SK-N-SH treated with all-trans-retinoic acid at 6 μM for 48 hours (cell line): ENCODE results near the gene FLG.
"Not testable (repeated sequence)": the region's sequence is repeated elsewhere in the genome, so short reads cannot be mapped to it uniquely, and the experiment has no call there.

Experiments used
- ATAC-seq: fragments of 200-7000 bp; cut with Tn5 transposase; 3 replicates; pipeline ENCODE4 v1.9.1; 2020; ENCODE audit warnings: mild to moderate bottlenecking, moderate library complexity
- ARNTL ChIP-seq: fragments of 450-650 bp; formaldehyde crosslinking; IDR thresholded peaks from 2 replicates; pipeline ENCODE4 v1.5.0; 2020; ENCODE audit warnings: low read depth, mild to moderate bottlenecking, moderate library complexity, borderline replicate concordance
- CSDC2 ChIP-seq: fragments of 250-450 bp; sonication (Bioruptor Pico); IDR thresholded peaks from 2 replicates; pipeline ENCODE4 v1.5.0; 2020; ENCODE audit warnings: mild to moderate bottlenecking, moderate library complexity
- OSR1 ChIP-seq: fragments of 250-450 bp; sonication (Bioruptor Pico); IDR thresholded peaks from 2 replicates; pipeline ENCODE4 v1.8.0; 2022; ENCODE audit warnings: moderate library complexity, mild to moderate bottlenecking, inconsistent platforms
- PPARA ChIP-seq: fragments of 250-450 bp; sonication (Bioruptor Pico); IDR thresholded peaks from 2 replicates; pipeline ENCODE4 v1.5.0; 2020; ENCODE audit warnings: mild to moderate bottlenecking, borderline replicate concordance
- TOX ChIP-seq: fragments of 250-450 bp; sonication (Bioruptor Pico); IDR thresholded peaks from 2 replicates; pipeline ENCODE4 v1.8.0; 2021; ENCODE audit warnings: mild to moderate bottlenecking, moderate library complexity, borderline replicate concordance
- ZFP3 ChIP-seq: fragments of 250-450 bp; sonication (Bioruptor Pico); IDR thresholded peaks from 2 replicates; pipeline ENCODE4 v1.5.0; 2020; ENCODE audit warnings: mild to moderate bottlenecking, moderate library complexity
- ZFP30 ChIP-seq: fragments of 450-650 bp; formaldehyde crosslinking; IDR thresholded peaks from 2 replicates; pipeline ENCODE4 v1.5.0; 2022; ENCODE audit warnings: mild to moderate bottlenecking, moderate library complexity
- ZNF70 ChIP-seq: fragments of 450-650 bp; formaldehyde crosslinking; IDR thresholded peaks from 2 replicates; pipeline ENCODE4 v1.5.0; 2020; ENCODE audit warnings: mild to moderate bottlenecking, moderate library complexity
- TF ChIP-seq, protein P1 (sequence below): fragments of 250-450 bp; sonication (Bioruptor Pico); IDR thresholded peaks from 2 replicates; pipeline ENCODE4 v1.8.0; 2021; ENCODE audit warnings: low read depth, mild to moderate bottlenecking, moderate library complexity, borderline replicate concordance
- TF ChIP-seq, protein P2 (sequence below): fragments of 250-450 bp; sonication (Bioruptor Pico); IDR thresholded peaks from 2 replicates; pipeline ENCODE4 v1.5.0; 2020; ENCODE audit warnings: mild to moderate bottlenecking, moderate library complexity
- TF ChIP-seq, protein P3 (sequence below): fragments of 250-450 bp; sonication (Bioruptor Pico); IDR thresholded peaks from 2 replicates; pipeline ENCODE4 v1.5.1; 2020; ENCODE audit warnings: low read depth, mild to moderate bottlenecking, moderate library complexity
- TF ChIP-seq, protein P4 (sequence below): fragments of 250-450 bp; sonication (Bioruptor Pico); IDR thresholded peaks from 2 replicates; pipeline ENCODE4 v1.8.0; 2020; ENCODE audit warnings: mild to moderate bottlenecking, moderate library complexity, borderline replicate concordance

Gene FLG

DNA sequence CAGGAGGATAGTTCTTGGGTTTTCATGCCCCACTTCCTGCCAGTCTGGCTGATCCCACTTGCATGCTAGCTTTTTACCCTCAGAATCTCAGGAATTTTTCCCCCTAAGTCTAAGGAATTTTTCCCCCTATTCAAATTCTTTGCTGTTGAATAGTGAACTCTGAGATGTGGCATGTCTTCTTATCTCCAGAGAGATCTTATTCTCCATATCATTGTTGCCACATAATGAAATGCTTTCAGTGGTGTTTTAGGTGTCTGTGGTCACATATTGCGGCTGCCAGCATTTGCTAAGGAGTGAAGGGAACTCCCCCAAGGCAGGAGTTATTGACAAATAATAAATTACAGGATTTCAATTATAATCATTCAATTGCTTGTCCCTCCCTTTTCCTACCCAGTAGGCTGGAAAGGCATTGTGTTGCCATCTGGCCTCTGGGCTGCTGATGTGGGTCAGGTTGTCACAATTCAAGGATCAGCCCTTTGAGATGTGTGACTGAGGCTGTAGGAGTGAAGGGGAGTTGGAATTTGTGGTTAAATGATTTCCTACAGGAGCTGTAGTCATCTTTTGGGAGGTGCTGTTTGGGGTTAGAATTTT, 3.9 kb upstream of the FLG start:
- no peak for TF ChIP-seq ARNTL (CRISPR knock-in tag)
- TF ChIP-seq, protein P1, sequence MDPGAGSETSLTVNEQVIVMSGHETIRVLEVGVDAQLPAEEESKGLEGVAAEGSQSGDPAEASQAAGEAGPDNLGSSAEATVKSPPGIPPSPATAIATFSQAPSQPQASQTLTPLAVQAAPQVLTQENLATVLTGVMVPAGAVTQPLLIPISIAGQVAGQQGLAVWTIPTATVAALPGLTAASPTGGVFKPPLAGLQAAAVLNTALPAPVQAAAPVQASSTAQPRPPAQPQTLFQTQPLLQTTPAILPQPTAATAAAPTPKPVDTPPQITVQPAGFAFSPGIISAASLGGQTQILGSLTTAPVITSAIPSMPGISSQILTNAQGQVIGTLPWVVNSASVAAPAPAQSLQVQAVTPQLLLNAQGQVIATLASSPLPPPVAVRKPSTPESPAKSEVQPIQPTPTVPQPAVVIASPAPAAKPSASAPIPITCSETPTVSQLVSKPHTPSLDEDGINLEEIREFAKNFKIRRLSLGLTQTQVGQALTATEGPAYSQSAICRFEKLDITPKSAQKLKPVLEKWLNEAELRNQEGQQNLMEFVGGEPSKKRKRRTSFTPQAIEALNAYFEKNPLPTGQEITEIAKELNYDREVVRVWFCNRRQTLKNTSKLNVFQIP (CRISPR knock-in tag) = no peak
- no peak for TF ChIP-seq OSR1 (CRISPR knock-in tag)
- TF ChIP-seq PPARA (CRISPR knock-in tag) = no peak
- TF ChIP-seq, protein P2, sequence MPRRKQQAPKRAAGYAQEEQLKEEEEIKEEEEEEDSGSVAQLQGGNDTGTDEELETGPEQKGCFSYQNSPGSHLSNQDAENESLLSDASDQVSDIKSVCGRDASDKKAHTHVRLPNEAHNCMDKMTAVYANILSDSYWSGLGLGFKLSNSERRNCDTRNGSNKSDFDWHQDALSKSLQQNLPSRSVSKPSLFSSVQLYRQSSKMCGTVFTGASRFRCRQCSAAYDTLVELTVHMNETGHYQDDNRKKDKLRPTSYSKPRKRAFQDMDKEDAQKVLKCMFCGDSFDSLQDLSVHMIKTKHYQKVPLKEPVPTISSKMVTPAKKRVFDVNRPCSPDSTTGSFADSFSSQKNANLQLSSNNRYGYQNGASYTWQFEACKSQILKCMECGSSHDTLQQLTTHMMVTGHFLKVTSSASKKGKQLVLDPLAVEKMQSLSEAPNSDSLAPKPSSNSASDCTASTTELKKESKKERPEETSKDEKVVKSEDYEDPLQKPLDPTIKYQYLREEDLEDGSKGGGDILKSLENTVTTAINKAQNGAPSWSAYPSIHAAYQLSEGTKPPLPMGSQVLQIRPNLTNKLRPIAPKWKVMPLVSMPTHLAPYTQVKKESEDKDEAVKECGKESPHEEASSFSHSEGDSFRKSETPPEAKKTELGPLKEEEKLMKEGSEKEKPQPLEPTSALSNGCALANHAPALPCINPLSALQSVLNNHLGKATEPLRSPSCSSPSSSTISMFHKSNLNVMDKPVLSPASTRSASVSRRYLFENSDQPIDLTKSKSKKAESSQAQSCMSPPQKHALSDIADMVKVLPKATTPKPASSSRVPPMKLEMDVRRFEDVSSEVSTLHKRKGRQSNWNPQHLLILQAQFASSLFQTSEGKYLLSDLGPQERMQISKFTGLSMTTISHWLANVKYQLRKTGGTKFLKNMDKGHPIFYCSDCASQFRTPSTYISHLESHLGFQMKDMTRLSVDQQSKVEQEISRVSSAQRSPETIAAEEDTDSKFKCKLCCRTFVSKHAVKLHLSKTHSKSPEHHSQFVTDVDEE (CRISPR knock-in tag) = no peak
- no peak for TF ChIP-seq TOX (CRISPR knock-in tag)
- no peak for TF ChIP-seq ZFP30
- no peak for ATAC-seq

DNA sequence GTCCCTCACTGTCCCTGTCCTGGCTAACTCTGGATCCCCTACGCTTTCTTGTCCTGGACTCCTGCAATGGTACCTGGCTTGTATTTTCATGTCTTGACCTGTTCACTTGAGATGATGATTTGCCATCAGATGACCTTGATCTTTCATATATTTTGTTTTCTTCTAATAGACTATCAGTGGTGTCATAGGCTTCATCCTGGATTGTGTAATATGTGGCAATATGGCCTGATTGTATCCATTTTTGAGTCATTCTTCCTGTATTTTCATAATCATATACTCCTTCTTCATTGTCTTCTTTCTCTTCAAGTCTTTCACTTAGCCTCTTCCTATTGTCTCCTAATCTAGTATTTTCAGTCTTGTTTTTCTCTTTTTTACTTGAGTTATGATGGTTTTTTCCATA, 11.1 kb downstream of the FLG start:
- ATAC-seq = no peak
- TF ChIP-seq ZNF70 (CRISPR knock-in tag) (no peak), TOX (CRISPR knock-in tag) (no peak), OSR1 (CRISPR knock-in tag) (no peak), PPARA (CRISPR knock-in tag) (no peak)
- TF ChIP-seq, protein P3, sequence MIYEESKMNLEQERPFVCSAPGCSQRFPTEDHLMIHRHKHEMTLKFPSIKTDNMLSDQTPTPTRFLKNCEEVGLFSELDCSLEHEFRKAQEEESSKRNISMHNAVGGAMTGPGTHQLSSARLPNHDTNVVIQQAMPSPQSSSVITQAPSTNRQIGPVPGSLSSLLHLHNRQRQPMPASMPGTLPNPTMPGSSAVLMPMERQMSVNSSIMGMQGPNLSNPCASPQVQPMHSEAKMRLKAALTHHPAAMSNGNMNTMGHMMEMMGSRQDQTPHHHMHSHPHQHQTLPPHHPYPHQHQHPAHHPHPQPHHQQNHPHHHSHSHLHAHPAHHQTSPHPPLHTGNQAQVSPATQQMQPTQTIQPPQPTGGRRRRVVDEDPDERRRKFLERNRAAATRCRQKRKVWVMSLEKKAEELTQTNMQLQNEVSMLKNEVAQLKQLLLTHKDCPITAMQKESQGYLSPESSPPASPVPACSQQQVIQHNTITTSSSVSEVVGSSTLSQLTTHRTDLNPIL = no peak

DNA sequence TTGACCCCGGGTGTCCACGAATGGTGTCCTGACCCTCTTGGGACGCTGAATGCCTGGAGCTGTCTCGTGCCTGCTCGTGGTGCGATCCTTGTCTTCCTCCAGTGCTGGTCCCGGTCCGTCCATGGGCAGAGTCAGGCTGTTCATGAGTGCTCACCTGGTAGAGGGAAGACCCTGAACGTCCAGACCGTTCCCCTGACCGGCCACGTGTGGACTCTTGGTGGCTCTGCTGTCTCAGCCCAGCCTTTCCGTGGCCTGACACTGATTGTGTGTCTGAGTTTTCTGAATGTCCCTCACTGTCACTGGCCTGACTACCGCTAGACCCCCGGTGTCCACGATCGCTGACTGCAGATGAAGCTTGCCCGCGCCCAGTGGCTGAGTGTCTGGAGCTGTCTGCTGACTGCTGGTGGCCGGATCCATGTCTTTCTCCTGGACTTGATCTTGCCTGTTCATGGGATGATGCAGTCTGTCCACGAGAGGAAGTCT, 11.7 kb downstream of the FLG start:
- no peak for ATAC-seq
- no peak for TF ChIP-seq ZFP3
- TF ChIP-seq PPARA (CRISPR knock-in tag) = no peak
- TF ChIP-seq CSDC2 = no peak

DNA sequence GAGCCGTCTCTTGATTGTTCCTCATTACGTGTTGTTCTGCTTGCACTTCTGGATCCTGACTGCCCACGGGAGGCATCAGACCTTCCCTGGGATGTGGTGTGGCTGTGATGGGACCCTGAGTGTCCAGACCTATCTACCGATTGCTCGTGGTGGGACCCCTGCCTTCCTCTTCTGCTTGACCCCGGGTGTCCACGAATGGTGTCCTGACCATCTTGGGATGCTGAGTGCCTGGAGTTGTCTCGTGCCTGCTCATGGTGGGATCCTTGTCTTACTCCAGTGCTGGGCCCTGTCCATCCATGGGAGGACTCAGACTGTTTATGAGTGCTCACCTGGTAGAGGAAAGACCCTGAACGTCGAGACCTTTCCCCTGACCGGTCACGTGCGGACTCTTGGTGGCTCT, 12.9 kb downstream of the FLG start:
- ATAC-seq = not testable (repeated sequence)

DNA sequence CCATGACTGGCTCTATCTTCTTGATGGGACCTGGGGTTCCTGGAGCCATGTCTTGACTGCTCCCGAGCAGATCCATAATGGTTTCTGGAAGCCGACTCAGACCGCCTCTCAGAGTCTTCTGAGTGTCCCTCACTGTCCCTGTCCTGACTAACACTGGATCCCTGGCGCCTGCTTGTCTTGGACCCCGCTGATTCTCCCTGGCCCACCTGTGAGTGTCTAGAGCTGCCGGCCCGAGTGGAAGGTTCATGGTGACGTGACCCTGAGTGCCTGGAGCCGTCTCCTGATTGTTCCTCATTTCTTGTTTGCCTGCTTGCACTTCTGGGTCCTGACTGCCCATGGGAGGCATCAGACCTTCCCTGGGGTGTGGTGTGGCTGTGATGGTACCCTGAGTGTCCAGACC, 15.1 kb downstream of the FLG start:
- TF ChIP-seq PPARA (CRISPR knock-in tag) = no peak
- TF ChIP-seq, protein P4, sequence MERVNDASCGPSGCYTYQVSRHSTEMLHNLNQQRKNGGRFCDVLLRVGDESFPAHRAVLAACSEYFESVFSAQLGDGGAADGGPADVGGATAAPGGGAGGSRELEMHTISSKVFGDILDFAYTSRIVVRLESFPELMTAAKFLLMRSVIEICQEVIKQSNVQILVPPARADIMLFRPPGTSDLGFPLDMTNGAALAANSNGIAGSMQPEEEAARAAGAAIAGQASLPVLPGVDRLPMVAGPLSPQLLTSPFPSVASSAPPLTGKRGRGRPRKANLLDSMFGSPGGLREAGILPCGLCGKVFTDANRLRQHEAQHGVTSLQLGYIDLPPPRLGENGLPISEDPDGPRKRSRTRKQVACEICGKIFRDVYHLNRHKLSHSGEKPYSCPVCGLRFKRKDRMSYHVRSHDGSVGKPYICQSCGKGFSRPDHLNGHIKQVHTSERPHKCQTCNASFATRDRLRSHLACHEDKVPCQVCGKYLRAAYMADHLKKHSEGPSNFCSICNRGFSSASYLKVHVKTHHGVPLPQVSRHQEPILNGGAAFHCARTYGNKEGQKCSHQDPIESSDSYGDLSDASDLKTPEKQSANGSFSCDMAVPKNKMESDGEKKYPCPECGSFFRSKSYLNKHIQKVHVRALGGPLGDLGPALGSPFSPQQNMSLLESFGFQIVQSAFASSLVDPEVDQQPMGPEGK (CRISPR knock-in tag) = no peak
- no peak for ATAC-seq

DNA sequence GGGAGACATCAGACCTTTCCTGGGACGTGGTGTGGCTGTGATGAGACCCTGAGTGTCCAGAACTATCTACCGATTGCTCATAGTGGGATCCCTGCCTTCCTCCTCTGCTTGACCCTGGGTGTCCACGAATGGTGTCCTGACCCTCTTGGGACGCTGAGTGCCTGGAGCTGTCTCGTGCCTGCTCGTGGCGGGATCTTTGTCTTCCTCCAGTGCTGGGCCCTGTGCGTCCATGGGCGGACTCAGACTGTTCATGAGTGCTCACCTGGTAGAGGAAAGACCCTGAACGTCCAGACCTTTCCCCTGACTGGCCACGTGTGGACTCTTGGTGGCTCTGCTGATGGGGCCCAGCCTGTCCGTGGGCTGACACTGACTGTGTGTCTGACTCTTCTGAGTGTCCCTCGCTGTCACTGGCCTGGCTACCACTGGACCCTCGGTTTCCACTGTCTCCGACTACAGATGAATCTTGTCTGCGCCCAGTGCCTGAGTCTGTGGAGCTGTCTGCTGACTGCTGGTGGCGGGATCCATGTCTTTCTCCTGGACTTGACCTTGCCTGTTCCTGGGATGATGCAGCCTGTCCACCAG, 15.6 kb downstream of the FLG start:
- ATAC-seq = not testable (repeated sequence)

DNA sequence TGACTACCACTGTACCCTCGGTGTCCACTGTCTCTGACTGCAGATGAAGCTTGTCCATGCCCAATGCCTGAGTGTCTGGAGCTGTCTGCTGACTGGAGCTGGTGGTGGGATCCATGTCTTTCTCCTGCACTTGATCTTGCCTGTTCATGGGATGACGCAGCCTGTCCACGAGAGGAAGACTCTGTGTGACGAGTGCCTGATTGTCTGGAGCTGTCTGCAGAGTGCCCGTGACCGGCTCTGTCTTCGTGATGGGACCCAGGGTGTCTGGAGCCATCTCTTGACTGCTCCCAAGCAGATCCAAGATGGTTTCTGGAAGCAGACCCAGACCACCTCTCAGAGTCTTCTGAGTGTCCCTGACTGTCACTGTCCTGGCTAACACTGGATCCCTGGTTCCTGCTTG, 16.3 kb downstream of the FLG start:
- ATAC-seq = not testable (repeated sequence)

DNA sequence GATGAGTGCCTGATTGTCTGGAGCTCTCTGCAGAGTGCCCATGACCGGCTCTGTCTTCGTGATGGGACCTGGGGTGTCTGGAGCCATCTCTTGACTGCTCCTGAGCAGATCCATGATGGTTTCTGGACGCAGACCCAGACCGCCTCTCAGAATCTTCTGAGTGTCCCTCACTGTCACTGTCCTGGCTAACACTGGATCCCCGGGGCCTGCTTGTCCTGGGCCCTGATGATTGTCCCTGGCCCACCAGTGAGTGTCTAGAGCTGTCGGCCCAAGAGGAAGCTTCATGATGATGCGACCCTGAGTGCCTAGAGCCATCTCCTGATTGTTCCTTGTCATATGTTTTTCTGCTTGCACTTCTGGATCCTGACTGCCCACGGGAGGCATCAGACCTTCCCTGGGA, 17.1 kb downstream of the FLG start:
- not testable (repeated sequence) for ATAC-seq

DNA sequence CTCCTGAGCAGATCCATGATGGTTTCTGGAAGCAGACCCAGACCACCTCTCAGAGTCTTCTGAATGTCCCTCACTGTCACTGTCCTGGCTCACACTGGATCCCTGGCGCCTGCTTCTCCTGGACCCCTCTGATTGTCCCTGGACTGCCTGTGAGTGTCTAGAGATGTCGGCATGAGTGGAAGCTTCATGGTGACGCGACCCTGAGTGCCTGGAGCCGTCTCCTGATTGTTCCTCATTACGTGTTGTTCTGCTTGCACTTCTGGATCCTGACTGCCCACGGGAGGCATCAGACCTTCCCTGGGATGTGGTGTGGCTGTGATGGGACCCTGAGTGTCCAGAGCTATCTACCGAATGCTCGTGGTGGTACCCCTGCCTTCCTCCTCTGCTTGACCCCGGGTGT, 18.9 kb downstream of the FLG start:
- not testable (repeated sequence) for ATAC-seq

DNA sequence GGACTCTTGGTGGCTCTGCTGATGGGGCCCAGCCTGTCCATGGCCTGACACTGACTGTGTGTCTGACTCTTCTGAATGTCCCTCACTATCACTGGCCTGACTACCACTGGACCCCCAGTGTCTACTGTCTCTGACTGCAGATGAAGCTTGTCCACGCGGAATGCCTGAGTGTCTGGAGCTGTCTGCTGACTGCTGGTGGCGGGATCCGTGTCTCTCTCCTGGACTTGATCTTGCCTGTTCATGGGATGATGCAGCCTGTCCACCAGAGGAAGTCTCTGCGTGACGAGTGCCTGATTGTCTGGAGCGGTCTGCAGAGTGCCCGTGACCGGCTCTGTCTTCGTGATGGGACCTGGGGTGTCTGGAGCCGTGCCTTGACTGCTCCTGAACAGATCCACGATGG, 20.3 kb downstream of the FLG start:
- ATAC-seq = not testable (repeated sequence)

DNA sequence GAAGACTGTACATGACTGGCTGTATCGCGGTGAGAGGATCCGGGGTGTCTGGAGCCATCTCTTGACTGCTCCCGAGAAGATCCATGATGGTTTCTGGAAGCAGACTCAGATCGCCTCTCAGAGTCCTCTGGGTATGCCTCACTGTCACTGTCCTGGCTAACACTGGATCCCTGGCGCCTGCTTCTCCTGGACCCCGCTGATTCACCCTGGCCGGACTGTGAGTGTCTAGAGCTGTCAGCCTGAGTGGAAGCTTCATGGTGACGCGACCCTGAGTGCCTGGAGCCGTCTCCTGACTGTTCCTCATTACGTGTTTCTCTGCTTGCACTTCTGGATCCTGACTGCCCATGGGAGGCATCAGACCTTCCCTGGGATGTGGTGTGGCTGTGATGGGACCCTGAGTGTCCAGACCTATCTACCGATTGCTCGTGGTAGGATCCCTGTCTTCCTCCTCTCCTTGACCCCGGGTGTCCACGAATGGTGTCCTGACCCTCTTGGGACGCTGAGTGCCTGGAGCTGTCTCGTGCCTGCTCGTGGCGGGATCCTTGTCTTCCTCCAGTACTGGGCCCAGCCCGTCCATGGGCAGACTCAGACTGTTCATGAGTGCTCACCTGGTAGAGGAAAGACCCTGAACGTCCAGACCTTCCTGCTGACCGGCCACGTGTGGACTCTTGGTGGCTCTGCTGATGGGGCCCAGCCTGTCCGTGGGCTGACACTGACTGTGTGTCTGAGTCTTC, 21.7 kb downstream of the FLG start:
- ATAC-seq = not testable (repeated sequence)

DNA sequence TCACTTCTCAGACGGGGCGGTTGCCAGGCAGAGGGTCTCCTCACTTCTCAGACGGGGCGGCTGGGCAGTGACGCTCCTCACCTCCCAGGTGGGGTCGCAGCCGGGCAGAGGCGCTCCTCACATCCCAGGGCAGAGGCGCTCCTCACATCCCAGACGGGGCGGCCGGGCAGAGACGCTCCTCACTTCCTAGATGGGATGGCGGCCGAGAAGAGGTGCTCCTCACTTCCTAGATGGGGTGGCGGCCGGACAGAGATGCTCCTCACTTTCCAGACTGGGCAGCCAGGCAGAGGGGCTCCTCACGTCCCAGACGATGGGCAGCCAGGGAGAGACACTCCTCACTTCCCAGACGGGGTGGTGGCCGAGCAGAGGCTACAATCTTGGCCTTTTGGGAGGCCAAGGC, 68.6 kb downstream of the FLG start:
- ATAC-seq = not testable (repeated sequence)
